ENCODE data around the gene REC114.
"Not testable (repeated sequence)": the region's sequence is repeated elsewhere in the genome, so short reads cannot be mapped to it uniquely, and the experiment has no call there.

REC114 gene

GRCh38 chr15:73442968-73443367, at the start of gene REC114:
Gene REC114 (plus strand): TSS chr15:73443164. CDS start chr15:73443186, 22 bp downstream.
- no peak for DNase-seq (ENCODE audit: low read depth in 2 of 2)

GRCh38 chr15:73393336-73393735, 49.6 kb upstream of the REC114 start:
- DNase-seq (ENCODE audit: low read depth in 2 of 2): no peak

- DNase-seq (ENCODE audit: low read depth in 2 of 2): no peak
These were observed 48.2 kb upstream of the REC114 start for GRCh38 chr15:73394782-73395181.

- DNase-seq (ENCODE audit: low read depth in 2 of 2): no peak
These were observed 47.3 kb upstream of the REC114 start for GRCh38 chr15:73395671-73396070.

GRCh38 chr15:73397461-73397860, 45.5 kb upstream of the REC114 start:
- no peak for DNase-seq (ENCODE audit: low read depth in 2 of 2)

- no peak for DNase-seq (ENCODE audit: low read depth in 2 of 2)
These were observed 44.1 kb upstream of the REC114 start for GRCh38 chr15:73398861-73399260.

- not testable (repeated sequence) for DNase-seq (ENCODE audit: low read depth in 2 of 2)
These were observed 42.7 kb upstream of the REC114 start for GRCh38 chr15:73400222-73400621.

- no peak for DNase-seq (ENCODE audit: low read depth in 2 of 2)
These were observed 39.8 kb upstream of the REC114 start for GRCh38 chr15:73403171-73403570.

GRCh38 chr15:73414876-73415275, 28.1 kb upstream of the REC114 start:
- no peak for DNase-seq (ENCODE audit: low read depth in 2 of 2)

GRCh38 chr15:73424506-73424905, 18.5 kb upstream of the REC114 start:
- no peak for DNase-seq (ENCODE audit: low read depth in 2 of 2)

- no peak for DNase-seq (ENCODE audit: low read depth in 2 of 2)
These were observed 17.5 kb upstream of the REC114 start for GRCh38 chr15:73425510-73425909.

- DNase-seq (ENCODE audit: low read depth in 2 of 2): no peak
These were observed 16.5 kb upstream of the REC114 start for GRCh38 chr15:73426323-73426994.

- not testable (repeated sequence) for DNase-seq (ENCODE audit: low read depth in 2 of 2)
These were observed 11.6 kb upstream of the REC114 start for GRCh38 chr15:73431329-73431728.

- DNase-seq (ENCODE audit: low read depth in 2 of 2): no peak
These were observed 9.1 kb upstream of the REC114 start for GRCh38 chr15:73433873-73434272.

- DNase-seq (ENCODE audit: low read depth in 2 of 2): no peak
These were observed 6.4 kb upstream of the REC114 start for GRCh38 chr15:73436613-73437012.

GRCh38 chr15:73437543-73438109, 5.3 kb upstream of the REC114 start:
- no peak for DNase-seq (ENCODE audit: low read depth in 2 of 2)

- DNase-seq (ENCODE audit: low read depth in 2 of 2): no peak
These were observed 4.3 kb upstream of the REC114 start for GRCh38 chr15:73438651-73439050.

- DNase-seq (ENCODE audit: low read depth in 2 of 2): no peak
These were observed 2.4 kb upstream of the REC114 start for GRCh38 chr15:73440571-73440970.

- DNase-seq (ENCODE audit: low read depth in 2 of 2): no peak
These were observed 543 bp upstream of the REC114 start for GRCh38 chr15:73442421-73442820.

GRCh38 chr15:73447471-73447870, 4.5 kb downstream of the REC114 start:
- not testable (repeated sequence) for DNase-seq (ENCODE audit: low read depth in 2 of 2)

- not testable (repeated sequence) for DNase-seq (ENCODE audit: low read depth in 2 of 2)
These were observed 5.3 kb downstream of the REC114 start for GRCh38 chr15:73448158-73448758.

- not testable (repeated sequence) for DNase-seq (ENCODE audit: low read depth in 2 of 2)
These were observed 7.0 kb downstream of the REC114 start for GRCh38 chr15:73449980-73450379.

GRCh38 chr15:73454096-73454495, 11.1 kb downstream of the REC114 start:
- DNase-seq (ENCODE audit: low read depth in 2 of 2): no peak

Measured in stimulated activated CD8-positive, alpha-beta memory T cell treated with anti-CD3 and anti-CD28 coated beads, Interleukin-15, amount 100 ng/mL, for 4 hours (primary cell).